GM12872 (cell line): Measurements from ENCODE around the gene ZNF101.

Experiments
- TF ChIP-seq, protein P1 (sequence below): IDR thresholded peaks from 3 replicates; pipeline ENCODE4 v1.5.1; 2011; ENCODE audit warnings: low read depth, mild to moderate bottlenecking, low read length, moderate library complexity; ENCODE audit not compliant: insufficient read depth

ZNF101 gene

GRCh38 chr19:19719798-19720197, 51.2 kb downstream of the ZNF101 start:
- TF ChIP-seq, protein P1, sequence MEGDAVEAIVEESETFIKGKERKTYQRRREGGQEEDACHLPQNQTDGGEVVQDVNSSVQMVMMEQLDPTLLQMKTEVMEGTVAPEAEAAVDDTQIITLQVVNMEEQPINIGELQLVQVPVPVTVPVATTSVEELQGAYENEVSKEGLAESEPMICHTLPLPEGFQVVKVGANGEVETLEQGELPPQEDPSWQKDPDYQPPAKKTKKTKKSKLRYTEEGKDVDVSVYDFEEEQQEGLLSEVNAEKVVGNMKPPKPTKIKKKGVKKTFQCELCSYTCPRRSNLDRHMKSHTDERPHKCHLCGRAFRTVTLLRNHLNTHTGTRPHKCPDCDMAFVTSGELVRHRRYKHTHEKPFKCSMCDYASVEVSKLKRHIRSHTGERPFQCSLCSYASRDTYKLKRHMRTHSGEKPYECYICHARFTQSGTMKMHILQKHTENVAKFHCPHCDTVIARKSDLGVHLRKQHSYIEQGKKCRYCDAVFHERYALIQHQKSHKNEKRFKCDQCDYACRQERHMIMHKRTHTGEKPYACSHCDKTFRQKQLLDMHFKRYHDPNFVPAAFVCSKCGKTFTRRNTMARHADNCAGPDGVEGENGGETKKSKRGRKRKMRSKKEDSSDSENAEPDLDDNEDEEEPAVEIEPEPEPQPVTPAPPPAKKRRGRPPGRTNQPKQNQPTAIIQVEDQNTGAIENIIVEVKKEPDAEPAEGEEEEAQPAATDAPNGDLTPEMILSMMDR: no peak

GRCh38 chr19:19721896-19722295, 53.3 kb downstream of the ZNF101 start:
- TF ChIP-seq, protein P1: no peak

DNA sequence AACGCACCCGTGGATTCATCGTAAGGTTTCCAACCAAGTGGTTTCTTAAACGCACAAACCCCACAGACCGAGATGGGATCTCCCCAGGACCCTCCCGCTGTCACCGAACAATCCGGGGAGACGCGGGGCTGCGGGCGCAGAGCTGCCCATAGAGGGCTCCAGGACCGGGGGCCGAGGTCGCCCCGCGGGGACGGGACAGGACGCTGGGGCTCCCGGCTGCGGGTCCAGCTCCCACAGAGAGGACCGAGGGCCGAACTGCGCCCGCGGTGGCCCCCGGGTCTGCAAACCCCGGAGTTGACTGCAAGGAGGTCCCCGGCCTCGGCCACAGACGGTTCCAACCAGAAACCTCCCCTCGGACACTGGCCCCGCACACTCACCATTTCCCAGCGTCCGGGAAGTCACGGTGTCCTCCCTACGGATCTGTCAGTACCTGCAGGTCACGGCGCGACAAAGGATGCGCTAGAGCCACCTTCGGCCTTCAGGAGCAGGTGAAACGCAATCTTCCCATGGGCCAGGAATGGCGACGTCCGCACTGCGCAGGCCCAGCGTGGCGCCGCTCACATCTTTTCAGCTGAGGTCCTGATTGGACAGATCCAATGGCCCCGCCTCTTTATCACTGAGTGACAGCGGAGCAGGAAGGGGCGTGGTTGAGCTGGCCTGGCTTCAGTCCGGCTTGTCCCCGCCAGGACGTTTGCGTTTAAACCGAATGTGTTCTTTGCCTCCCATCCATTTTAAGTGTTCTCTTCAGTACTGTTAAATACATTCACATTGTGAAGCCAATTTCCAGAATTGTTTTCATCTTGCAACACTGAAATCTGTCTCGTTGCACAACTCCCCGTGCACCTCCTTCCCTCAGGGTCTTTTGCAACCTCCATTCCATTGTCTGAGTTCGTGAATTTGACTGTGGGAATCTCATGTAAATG, 64.2 kb downstream of the ZNF101 start, which contains the start of gene ZNF14:
Gene ZNF14, minus strand, starts transcription at position 534 of the 923 bp plus-strand sequence. Its CDS starts 154 bp downstream, at position 380.
- TF ChIP-seq, protein P1: no peak
